A204.1 (cell line): Measurements from ENCODE around the gene SLC7A6OS.

Experiments
- FAIRE-seq: peaks from 2 replicates; lab custom pipeline; 2012; peaks lifted over from hg19 to GRCh38; lab: Jason Lieb, UNC

SLC7A6OS gene

DNA sequence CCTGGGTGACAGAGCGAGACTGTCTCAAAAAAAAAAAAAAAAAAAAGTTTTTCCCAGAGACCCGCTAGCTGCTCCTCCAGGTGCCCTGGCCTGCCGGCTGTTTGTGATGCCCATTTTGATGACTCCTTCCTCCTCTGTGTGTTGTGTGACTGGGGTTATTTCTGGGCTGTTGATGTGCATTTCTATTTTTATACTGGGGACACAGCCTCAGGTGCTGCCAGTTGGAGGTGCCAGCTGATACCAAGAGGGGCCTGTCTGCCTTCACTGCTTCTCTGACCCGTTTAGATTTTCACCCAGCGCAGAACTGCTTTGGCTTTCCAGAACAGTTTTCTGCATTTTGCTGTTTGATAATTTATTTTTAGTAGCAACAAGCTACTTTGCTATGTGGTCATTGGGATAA lies 58.9 kb downstream of the SLC7A6OS start:
- no peak for FAIRE-seq

DNA sequence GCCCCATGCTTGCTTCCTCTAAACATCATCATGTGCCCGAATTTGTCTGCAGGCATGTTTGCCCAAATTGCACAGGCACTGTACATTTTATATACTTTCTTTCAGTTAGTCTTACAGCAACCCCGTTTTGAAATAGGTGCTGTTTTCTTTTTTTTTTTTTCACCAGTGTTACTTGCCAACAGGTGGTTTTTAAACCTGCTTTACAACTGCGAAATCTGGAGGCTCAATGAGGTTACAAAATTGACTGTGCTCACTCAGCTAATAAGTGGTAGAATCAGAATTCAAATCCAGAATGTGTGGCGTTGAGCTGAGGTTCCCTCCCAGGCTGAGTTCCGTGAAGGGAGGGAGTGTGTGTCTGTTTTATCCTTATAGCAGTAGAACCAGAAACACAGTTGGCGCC lies 59.8 kb downstream of the SLC7A6OS start:
- no peak for FAIRE-seq

DNA sequence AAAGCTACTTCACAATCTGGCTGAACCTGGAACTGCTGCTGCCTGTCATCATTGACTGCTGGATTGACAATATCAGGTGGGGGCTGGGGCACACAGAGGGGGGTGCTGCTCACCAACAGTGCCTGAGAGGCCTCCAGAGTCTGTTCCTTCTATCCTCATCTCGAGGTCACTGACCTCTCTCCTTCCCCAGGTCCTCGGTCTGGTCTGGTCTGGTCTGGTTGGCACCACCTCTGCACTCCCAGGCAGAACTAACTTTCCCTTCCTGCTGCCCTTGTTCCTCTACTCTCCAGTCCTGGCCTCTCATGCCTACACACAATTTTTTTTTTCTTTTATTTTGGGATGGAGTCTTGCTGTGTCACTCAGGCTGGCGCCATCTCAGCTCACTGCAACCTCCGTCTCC lies 61.4 kb downstream of the SLC7A6OS start:
- FAIRE-seq = no peak
